HG03064 (cell line): ENCODE measurements around the gene UROC1.

ENCODE experiments used
- ATAC-seq: cut with Tn5 transposase; IDR thresholded peaks from one replicate; pipeline ENCODE4 v1.9.1; 2021; ENCODE audit warnings: low read depth; ENCODE audit not compliant: unreplicated experiment

Gene UROC1

GRCh38 chr3:126497956-126498355 lies 19.6 kb downstream of the UROC1 start:
- ATAC-seq = no peak

GRCh38 chr3:126496894-126497850 lies 20.4 kb downstream of the UROC1 start:
- no peak for ATAC-seq

- no peak for ATAC-seq
Measured at GRCh38 chr3:126495786-126496185, 21.8 kb downstream of the UROC1 start.

GRCh38 chr3:126494970-126495230 lies 22.7 kb downstream of the UROC1 start:
- no peak for ATAC-seq

GRCh38 chr3:126494204-126494969 lies 23.2 kb downstream of the UROC1 start:
- no peak for ATAC-seq

GRCh38 chr3:126493739-126494138 lies 23.8 kb downstream of the UROC1 start:
- ATAC-seq = no peak

GRCh38 chr3:126493051-126493450 lies 24.5 kb downstream of the UROC1 start:
- no peak for ATAC-seq

- ATAC-seq = no peak
Measured at GRCh38 chr3:126491221-126492013, 26.2 kb downstream of the UROC1 start.

GRCh38 chr3:126490619-126491018 lies 27.0 kb downstream of the UROC1 start:
- no peak for ATAC-seq

GRCh38 chr3:126488886-126489569 lies 28.5 kb downstream of the UROC1 start:
- no peak for ATAC-seq

GRCh38 chr3:126488185-126488584 lies 29.4 kb downstream of the UROC1 start:
- ATAC-seq = no peak

GRCh38 chr3:126487151-126487771 lies 30.3 kb downstream of the UROC1 start:
- ATAC-seq = no peak

GRCh38 chr3:126486360-126486847 lies 31.2 kb downstream of the UROC1 start:
- ATAC-seq = no peak

GRCh38 chr3:126485956-126486355 lies 31.6 kb downstream of the UROC1 start:
- ATAC-seq = no peak

GRCh38 chr3:126485176-126485897 lies 32.2 kb downstream of the UROC1 start:
- no peak for ATAC-seq

- no peak for ATAC-seq
Measured at GRCh38 chr3:126484662-126485061, 32.9 kb downstream of the UROC1 start.

- ATAC-seq = no peak
Measured at GRCh38 chr3:126484148-126484547, 33.4 kb downstream of the UROC1 start.

GRCh38 chr3:126483321-126483761 lies 34.2 kb downstream of the UROC1 start:
- no peak for ATAC-seq
